ENCODE data around the gene HDAC11.
"Not testable (repeated sequence)": the region's sequence is repeated elsewhere in the genome, so short reads cannot be mapped to it uniquely, and the experiment has no call there.

HDAC11 gene

DNA sequence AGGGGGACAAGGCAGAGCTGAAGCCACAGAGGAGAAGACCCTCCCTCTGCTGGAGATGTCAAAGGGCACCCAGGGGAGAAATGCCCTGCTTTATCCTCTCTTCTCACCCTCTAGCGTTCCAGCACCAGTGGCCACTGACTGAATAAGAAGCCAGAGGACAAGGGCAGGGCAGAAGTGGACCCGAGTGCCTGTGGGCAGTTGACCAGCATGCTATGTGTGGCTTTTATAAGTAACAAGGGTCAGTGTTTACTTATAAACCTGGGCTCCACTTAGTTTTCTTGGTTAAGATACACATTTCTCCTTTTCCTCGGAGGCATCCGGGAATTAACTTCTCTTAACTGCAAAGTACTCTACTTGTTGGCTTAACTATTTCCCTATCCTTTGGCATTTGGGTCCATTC, 13.3 kb upstream of the HDAC11 start:
- DNase-seq, result no peak

DNA sequence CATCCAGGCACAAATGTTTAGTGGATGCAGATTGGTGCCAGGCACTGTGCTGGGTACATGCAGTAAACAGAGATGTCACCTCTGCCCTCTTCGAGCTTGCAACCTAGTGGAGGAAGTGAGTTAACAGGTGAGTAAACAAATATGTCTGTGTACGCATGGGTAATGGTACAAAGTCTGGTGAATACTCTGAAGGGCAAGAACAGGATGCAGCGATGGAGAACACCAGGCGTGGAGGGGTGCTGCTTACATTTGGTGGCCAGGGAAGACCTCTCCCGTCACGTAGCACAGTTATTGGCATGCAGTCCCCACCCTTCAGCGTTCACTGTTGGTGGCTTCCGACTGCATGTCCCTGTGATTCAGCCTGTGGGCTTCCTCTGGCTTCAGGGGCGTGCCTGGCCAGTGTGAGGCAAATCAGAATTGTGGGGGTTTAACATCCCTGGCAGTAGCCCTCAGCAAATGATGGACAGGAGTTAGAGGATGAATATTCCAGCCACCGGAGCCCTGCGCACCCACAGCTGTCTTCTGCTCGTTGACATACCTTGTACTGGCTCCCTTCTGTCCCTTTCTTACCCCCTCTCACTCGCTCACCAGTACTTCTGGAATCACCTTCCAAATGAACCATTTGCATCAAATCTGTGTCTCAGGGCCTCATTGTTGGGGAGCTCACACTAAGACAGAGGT, 9.1 kb upstream of the HDAC11 start:
- no peak for DNase-seq

DNA sequence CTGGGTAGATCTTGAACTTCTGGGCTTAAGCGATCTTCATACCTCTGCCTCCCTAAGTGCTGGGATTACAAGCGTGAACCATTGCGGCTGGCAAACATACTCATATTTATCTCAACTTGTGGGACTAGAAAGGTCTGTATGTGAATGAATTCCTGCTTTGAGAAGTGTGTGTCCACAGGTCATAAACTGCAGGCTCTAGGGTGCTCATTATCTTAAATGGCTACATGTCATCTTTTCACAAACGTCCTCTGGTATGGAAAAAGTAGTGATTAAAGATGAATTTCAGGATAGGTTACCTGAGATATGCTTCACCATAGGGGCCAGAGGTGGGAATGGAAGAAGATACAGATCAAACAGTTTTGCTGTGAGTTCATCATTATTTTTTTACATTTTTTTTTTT, 7.8 kb upstream of the HDAC11 start:
- DNase-seq, result no peak

DNA sequence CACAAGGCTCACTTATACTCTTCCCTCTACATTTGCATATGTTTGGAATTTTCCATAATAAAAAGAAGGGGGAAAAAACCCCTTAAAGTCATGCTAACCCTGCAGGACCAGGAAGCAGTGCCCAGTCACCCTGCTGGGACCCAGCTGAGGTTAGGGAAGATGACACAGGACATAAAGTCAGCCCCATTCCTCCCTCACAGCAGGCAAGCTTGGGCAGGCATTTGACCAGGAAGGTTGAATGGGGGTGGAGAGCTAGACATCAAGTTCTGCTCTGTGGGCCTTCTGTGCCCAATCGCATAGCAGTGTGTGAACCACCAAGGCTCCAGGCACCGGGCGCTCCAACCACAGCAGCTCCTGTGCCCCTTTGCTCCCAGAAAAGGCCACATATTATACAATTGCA, 7.1 kb upstream of the HDAC11 start:
- no peak for DNase-seq

DNA sequence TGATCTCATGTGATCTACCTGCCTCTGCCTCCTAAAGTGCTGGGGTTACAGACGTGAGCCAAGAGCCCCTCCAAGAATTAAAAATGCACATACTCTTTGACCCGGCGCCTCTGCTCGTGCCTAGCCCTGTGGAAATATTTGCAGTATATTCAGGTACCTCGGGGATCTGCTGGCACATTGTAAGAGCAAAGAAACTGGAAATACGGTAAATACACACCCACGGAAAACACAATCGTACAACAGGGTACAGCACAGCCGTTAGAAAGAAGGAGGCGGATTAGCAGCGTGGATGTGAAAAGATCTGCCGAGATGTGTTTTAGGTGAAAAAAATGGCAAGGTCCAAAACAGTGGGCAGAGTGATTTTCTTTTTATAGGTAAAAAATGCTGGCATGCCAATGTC, 6.1 kb upstream of the HDAC11 start:
- peak in 2 of 56 donors; percentile 38 to 51 for DNase-seq

DNA sequence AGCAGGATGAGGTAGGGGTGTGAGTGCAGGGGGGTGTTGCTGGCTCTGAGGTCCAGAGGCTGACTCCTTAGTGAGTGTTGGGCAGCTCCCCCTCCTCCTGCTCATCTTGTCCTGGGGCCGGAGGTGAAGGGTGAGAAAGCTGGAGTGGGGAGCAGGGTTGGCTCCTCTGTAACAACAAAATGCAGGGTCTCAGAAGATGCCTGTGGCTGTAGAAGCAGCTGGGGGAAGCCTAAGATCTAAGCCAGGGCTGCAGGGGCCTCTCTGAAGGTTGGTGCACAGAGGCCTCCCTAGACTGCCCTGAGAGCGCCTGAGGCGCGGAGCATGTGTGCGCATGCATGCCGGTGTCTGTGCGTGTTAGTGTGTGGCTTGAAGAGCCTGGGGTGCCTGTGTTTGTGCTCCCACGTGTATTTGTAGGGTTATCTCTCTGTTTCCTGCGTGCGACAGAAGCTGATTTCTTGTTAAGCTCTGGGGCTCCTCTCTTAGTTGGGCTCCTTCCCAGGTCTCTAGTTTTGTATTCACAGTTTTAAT, 5.3 kb upstream of the HDAC11 start:
- no peak for DNase-seq

DNA sequence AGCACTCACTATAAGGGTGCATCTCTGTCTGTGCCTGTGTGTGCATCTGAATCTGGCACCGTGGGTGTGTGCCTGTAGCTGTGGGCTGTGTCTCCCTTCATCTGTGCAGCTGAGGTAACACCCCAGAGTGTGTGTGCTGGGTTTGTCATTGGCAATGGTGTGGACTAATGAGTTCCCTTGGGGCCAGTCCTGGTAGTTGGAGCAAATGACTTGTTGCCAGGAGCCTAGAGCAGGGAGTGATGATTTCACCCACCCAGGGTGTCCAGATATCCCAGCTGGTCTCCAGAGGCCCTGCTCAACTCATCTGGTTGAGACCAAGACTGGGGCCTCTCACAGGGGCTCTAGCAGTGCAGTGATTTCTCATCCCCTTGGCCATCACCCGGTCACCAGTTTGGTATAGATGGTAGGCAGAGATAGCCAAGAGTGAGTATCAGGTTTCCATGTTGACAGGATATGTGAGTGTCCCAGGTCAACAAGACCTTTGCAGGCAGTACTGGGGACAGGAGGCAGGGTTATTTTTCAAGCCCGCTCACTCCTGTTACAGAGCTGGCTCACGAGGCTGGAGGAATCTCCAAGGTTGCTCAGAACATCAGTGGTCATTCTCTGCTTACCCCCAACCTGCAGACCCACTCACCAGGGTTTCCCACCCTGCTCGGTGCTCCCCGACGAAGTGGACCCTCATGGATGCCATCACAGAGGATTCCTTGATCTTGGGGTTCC, 4.1 kb upstream of the HDAC11 start:
- no peak for DNase-seq

DNA sequence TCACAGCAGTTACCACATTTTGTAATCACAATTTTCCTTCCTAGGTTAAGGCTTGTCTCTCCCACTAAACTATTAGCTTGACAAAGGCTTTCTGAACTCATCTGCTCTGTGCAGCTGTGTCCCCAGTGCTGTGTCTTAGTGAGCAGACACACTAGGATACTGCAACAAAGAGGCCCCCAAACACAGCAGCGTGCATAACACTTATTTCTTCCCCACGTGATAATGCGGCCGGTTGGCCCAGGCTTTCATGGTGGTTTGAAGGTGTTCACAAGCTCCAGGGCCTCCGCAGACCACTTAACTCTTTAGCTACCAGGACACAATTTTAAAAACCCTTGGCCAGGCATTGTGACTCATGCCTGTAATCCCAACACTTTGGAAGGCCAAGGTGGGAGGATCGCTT, 2.2 kb upstream of the HDAC11 start:
- peak in 21 of 56 donors; percentile 19 to 65 (median 34) for DNase-seq

DNA sequence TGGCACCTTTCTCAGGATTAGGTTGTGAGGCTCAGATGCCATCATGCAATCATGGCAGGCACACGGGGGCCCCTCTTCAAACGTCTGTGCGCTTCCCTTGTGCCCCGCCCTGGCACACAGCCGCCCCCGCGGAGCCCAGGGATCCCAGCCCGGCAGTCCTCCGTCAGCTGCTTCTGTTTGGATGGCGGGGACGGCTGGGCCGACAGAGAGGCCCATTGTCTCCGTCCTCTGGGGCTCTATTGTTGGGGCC, 849 bp upstream of the HDAC11 start:
- DNase-seq, result peak in 43 of 56 donors; percentile 76 to 97 (median 90)

DNA sequence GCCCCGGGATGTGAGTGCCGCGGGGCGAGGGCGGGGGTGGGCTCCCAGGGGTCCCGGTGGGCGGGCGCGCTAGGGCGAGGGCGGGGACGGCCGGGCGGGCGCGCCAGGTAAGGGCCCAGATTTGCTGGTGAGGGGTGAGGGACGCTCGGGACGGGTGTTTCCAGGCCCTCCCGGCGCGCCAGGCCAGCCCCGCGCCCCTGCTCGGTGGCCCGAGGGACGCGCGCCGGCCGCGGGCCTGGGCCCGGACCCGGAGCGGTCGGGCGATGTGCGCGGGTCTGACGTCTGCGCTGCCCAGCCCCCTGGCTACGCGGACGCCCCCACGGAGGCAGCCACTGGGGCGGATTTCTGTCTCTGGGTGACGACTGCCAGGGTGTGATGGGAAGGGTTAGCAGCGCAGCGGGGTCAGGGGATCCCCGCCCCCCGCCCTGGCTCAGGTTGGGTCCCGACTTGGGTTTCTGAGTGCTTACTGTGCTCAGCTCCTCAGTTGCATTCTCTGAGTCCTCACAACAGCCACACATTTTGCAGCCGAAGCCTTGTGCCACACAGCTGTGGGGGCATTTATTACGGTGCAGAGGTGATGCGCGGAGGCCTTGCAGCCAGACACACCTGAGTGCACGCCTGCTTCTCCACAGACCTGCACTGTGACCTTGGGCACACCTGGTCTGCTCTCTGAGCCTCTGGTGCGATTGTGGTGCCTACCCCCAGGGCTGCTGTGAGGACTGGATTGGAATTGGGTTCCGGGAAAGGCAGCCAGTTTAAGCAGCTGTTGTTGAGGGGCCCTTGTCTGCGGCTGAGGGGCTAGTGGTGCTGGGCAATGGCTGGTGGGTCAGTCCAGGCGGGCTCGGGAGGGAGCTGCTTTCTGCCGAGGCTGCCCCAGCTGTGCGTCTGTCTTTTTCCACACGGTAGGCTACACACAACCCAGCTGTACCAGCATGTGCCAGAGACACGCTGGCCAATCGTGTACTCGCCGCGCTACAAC, 523 bp downstream of the HDAC11 start:
- peak in 30 of 56 donors; percentile 24 to 77 (median 54) for DNase-seq

DNA sequence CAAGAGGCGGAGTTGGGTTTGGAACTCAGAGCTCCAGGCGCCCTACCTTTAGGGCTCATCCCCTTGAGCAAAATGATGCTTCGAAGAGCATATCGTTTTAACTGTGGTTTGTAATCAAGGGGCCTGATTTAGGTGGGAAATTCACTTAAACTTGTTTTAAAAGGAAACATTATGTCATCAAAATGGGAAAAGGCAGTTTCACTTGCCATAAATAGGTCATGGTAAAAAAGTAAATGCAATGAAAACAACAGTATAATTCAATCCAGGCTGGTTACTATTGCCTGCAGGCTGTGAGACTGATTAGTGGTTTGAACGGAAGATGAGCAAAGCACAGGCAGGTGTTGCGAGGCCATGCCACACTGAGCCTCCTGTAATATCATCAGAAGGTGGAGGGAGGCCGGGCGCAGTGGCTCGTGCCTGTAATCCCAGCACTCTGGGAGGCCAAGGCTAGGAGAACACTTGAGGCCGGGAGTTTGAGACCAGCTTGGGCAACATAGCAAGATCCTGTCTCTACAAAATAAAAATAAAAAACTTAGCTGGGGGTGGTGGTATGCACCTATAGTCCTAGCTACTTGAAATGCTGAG, 2.1 kb downstream of the HDAC11 start:
- DNase-seq, result no peak

DNA sequence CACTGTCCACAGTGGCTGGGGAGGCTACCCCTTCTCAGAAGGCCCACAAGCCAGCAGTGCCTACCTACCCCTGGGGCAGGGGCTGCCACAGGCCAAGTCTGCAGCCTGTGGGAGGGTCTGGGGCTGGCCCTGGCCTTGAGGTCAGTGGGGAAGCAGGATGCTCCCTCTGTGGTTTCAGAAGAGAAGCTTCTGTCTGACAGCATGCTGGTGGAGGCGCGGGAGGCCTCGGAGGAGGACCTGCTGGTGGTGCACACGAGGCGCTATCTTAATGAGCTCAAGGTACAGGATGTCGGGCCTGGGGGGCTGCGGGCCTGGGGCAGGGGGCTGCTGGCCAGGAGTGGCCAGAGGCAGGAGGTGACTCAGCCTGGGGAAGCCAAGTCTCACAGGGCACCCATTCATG, 3.2 kb downstream of the HDAC11 start:
- no peak for DNase-seq

DNA sequence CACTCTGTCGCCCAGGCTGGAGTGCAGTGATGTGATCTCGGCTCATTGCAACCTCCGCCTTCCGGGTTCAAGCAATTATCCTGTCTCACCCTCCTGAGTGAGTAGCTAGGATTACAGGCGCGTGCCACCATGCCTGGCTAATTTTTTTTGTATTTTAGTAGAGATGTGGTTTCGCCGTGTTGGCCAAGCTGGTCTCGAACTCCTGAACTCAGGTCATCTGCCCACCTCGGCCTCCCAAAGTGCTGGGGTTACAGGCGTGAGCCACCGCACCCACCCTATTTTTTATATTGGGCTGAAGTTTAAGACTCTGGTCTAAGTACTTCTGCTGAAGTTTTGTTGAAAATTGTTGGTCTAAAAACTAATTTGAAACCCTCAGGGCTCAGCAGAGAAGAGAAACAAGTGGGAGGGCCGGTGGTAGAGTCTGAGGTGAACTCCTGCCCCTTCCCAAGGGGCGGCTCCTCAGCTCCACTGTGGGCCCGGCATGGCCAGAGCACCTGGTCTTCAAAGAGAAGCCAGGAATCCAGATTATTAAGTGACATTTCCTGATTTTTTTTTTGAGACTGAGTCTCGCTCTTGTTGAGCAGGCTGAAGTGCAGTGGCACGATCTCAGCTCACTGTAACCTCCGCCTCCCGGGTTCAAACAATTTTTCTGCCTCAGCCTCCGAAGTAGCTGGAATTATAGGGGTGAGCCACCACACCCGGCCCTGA, 4.0 kb downstream of the HDAC11 start:
- no peak for DNase-seq

DNA sequence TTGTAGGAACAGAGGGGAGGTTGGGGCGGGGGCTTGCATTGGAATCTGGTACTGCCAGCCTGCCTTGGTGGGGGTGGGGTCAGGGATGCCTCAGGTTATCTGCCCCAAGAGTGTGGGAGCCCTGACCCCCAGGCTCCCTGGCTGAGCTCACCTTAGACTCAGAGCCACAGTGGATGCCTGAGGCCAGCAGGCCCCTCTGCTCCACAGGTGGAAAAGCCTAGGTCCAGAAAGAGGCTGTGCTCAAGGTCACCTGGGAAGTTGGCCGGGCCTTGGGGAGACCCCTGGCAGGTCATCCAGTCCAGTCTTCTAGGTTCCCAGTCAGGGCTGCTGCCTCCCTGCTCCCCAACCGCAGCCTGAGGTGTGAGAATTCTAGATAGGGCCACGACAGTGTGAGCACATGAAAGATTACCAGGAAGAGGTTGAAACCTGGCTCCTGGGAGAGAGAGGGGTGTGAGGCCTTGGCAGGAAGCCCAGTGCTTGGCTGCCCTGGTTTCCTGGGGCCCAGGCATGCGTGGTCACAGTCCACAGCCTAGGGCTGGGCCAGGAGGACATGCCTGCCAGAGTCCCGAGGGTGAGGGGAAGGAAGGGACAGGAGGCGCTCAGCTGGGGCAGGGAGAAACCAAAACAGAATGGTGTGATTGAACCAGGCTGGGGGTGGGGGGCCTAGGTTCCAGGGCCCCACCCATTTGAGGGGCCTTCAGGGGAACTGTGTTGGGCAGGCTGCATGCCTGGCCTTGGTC, 4.9 kb downstream of the HDAC11 start:
- DNase-seq, result peak in 31 of 56 donors; percentile 11 to 66 (median 37)

DNA sequence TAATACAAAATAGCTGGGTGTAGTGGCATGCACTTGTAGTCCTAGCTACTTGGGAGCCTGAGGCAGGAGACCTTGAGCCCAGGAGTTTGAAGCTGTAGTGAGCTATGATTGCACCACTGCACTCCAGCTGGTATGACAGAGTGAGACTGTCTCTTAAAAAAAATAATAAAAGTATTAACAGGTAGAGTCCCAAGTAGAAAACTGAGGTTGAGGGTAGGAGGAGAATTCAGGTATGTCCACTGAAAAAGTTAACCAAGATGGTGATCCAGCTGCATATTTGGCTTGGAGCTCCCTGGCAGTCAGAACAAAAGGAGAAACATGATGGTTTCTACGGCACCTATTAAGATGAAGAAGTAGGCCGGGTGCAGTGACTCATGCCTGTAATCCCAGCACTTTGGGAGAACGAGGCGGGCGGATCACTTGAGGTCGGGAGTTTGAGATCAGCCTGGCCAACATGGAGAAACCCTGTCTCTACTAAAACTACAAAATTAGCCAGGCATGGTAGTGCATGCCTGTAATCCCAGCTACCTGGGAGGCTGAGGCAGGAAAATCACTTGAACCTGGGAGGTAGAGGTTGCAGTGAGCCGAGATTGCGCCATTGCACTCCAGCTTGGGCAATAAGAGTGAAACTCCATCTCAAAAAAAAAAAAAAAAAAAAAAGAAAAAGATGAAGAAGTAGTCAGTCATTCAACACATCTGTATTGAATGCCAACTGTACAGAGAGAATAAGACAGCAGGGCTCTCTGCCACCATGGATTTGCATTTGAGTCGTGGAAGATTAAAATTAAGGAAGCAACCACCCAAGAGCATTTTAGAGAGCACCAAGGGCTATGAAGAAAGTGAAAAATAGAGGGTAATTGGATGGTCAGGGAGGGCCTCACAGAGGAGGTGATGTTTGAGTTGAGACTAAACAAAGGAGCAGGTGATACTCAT, 5.8 kb downstream of the HDAC11 start:
- not testable (repeated sequence) for DNase-seq

DNA sequence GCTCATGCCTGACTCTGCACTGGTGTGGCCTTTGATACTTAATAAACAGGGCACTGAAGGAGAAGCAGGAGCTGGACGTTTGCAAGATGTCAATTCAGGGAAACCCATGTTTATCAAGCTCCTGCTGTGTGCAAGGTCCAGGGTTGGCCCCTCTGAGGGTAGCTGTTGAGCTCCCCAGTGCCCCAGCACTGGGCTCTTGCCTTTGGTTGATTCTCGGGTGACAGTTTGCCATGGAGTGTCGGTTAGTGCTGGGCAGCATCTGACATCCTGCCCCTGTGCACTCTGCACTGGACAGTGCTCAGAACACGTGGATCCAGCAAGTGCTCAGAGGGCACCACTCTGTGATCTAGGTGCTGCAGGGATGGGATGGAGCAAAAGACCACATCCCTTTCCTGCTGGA, 7.3 kb downstream of the HDAC11 start:
- DNase-seq, result no peak

DNA sequence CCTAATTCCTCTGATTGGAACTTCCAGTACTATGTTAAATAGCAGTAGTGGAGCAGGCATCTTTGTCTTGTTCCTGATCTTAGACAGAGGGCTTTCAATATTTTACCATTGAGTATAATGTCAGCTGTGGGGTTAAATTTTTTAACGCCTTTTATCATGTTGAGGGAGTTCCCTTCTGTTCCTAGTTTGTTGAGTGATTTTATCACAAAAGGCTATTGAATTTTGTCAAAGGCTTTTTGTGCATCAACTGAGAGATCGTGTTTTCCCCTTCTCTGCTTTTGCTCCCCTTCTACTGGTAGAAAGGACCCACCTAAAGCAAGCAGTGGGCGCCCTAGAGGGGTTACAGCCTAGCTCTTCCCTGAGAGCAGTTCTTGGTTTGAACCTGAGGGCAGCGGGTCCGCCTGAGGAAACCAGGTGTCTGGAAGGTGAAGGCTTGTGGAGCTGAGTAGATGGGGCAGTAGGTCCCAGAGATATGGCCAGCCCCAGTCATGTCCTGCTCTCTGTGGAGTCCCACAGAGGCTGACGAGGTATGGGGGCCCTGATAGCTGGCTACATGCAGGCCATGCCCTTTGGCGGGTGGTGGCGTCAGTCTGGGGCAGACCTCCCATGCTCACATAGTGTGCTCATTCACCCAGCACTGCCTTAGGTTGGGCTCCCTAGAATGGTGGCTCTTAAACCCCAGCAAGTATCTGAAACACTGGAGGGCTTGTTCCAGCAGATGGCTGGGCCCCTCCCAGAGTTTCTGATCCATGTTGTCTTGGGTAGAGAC, 11.3 kb downstream of the HDAC11 start:
- peak in 11 of 56 donors; percentile 21 to 47 (median 35) for DNase-seq

DNA sequence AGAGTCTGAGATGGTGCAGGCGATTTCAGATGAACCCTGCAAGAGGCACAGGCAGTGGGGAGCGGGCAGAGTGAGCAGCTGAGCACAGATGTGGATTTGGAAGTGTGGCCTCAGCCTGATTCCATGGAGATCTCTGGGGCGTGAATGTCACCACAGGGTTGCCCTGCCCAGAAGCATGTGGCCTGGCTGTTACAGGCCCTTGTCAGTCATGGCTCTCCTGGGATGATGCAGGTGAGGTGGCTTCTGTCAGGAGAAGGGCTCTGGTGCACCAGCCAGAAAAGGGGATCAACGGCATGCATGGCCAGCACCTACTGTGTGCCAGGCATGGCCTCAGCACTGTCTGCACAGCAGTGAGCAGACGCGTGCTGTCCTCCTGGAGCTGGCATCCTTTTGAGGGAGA, 11.9 kb downstream of the HDAC11 start:
- DNase-seq, result no peak
